ENCODE measurements around the gene DAAM1.

The DAAM1 gene

GRCh38 chr14:59188461-59189090 lies at the start of gene DAAM1:
Gene DAAM1 (plus strand): TSS chr14:59188667. CDS start chr14:59263478, 74,811 bp downstream.
- peak; percentile 97 for DNase-seq

DNA sequence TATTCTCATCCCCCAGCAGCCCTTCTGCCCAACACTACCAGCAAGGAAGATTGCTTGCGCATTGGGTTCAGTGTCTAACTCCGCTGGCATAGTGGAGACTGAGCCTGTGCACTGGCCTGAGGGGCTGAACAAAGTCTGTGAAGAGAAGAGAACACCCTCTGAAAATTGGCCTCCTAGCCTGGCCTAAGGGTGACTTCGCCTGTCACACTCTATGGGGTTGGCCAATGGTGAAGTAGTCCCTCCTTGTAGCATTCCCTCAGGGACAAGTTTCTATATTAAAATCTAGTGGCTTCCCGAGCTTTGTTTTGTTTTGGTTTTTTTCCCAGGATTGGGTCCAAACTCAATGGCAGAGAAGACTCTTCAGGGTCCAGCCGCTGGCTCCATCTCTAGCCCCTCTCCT lies 49.1 kb upstream of the DAAM1 start:
- DNase-seq: no peak

DNA sequence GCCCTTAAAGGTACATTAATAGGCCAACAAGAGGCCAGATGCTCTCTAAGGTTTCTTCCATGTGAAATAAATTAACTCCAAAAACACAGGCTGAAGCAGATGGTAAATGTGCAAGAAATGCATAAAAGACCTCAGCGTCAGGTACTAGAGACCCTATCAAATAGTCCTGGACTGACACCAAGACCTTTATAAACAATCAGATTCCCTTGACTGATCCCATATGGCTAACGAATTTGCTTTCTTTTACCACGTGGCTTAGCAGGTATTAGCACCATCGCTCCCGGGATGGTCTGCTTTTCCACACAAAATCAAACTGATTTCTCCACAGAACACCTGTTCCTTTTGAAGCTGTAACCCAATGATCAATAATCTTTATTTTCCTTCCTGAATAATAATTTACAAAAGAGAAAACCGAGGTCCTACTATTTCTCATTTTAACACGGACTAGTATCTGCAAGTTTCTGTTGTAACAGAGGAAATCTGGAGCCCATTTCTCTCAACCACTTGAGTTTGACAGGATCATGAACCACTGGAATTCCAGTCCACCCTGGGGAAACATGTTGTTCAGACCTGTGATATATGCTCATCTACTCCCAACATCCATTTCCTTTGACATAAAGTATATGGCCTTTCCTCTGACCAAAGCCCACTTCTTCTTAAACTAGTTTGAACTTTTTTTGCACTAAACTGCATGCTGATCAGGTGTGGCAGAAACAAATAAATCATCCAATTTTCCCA lies 48.2 kb upstream of the DAAM1 start:
- DNase-seq: no peak

DNA sequence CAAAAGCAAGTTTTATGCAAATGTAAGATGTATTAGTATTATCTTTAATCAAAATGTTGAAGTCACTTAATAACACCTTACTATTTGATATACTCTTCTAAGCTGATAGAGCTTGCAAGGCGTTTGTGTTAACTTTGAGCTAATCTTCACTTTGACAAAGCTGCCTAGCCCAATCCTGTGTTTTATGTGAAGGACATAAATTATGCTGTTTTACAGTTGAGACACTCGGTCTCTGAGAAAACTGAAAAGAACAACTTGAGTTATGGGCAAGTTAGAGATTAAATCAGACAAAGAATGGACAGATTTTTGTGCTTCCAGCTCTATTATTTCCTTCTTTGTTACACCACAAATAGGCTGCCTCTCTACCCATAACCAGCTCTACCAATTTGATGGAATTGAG lies 42.0 kb upstream of the DAAM1 start:
- DNase-seq: no peak

- no peak for DNase-seq
Measured at GRCh38 chr14:59147007-59147406, 41.5 kb upstream of the DAAM1 start.

DNA sequence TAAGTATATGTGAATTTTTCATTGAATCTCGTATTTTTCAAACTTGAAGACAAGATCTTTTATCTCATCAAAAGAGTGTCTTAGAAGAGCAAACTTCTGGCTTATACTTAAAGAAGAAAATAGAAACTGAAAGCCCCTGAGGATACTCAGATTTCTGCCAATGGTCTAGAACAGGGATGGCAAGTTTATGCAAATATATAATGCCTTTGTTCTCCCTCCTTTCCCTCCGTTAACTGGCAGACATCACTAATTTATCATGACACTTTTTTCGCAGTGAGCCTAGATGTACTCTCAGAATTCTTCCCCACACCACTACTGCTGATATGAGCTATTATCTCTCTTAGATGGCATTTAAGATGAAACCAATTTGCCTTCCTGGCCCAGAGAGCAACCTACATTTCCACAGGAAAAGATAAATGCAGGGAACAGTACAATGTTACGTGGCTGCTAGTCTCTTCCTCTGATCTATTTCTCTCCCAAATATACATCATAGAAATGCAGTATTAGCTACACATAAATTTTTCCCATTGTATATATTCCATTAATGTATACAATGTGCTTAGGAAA lies 40.0 kb upstream of the DAAM1 start:
- no peak for DNase-seq

DNA sequence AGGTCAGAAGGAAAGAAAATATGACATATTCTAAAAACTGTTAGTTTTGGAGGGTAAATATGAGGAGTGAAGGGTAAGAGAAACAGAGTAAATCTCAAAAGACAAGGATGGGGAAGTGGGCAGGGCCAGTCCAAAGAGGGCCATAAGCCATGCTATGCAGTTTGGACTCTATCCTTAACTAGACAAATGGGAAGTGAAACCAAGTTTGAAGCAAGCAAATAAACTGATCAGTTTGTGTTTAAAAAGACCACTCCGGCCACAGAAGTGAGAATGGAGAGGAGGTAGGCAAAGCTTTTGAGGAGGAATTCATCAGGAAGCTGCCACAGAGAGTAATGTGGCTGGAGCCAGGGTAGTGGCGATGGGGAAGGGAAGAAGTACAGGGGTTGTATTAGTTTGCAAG lies 37.5 kb upstream of the DAAM1 start:
- DNase-seq: no peak

- no peak for DNase-seq
Measured at GRCh38 chr14:59154373-59154772, 34.1 kb upstream of the DAAM1 start.

GRCh38 chr14:59155886-59156285 lies 32.6 kb upstream of the DAAM1 start:
- DNase-seq: no peak

DNA sequence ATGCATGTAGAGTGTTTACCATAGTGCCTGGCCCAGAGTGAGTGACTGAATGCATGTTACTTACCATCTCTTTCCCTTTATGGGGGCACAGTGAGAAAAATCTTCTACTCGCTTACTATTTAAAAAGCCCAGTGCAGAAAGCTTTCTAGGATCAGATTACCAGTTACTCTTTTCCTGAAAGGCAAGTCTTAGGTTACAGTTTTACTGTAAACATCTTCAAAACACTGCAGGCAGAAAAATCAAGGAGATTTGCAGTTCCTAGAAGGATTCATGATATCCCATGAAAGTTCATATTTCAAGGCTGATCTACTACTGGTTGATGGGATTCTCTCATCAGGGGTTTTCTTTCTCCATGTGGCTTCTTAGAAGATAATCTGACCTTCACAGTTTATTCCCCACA lies 29.3 kb upstream of the DAAM1 start:
- DNase-seq: peak; percentile 11

GRCh38 chr14:59160506-59160905 lies 28.0 kb upstream of the DAAM1 start:
- DNase-seq: no peak

DNA sequence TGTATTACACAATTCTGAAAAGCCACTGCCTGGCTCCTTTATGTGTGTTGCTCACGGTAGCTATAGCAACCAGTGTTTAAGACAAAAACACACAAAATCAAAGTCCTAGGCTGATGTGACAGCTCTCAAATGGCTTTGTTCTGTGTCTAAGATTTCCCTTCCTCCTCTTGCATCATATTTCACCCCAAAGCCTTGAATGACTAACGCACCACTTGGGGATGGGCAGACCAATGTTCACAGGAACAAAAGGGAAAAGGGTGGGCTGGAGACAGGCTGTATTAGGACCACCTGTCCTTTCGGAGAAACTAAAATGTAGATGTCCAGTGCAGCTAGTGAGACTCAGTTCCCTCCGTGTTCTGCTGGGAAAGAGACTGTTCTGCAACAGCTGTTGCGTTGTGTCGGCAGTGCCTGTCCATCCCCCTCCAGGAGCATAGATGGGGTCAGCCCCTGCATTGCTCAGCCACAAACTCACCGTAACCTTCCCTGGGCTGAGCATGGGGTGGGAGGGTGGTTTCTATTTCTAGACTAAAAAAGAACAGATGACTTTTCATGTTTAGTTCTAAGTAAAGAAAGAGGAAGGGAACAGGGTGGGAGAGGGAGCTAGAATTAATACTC lies 26.8 kb upstream of the DAAM1 start:
- DNase-seq: no peak

DNA sequence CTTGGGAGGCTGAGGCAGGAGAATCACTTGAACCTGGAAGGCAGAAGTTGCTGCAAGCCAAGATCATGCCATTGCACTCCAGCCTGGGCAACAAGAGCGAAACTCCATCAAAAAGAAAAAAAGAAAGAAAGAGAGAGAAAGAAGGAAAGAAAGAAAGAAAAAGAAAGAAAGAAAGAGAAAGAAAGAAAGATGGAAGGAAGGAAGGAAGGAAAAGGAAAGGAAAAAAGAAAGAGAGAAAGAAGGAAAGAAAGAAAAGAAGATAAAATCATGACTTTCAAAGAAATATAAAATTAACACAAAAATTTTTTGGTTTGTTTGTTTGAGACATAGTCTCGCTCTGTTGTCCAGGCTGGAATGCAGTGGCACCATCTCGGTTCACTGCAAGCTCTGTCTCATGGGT lies 22.2 kb upstream of the DAAM1 start:
- DNase-seq: no peak

GRCh38 chr14:59175404-59175803 lies 13.1 kb upstream of the DAAM1 start:
- no peak for DNase-seq

DNA sequence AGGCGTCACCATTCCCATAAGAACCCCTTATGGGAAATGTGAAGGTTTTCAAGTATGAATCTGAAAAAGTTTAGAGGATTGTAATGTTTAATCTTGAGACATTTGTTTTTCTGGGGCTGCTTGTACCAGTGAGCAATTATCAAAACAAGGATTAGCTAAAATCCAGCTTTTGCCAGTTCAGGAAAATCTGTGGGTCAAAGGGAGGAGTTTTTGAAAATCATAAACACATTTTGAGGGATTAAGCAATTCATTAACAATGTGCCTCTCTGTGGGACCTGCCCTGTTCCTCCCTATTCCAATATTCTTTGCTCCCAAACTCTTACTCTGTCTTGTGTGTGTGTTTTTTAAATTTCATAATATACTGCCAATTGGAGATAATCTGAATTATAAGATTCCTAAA lies 11.7 kb upstream of the DAAM1 start:
- DNase-seq: no peak

- DNase-seq: no peak
Measured at GRCh38 chr14:59177262-59177661, 11.2 kb upstream of the DAAM1 start.

DNA sequence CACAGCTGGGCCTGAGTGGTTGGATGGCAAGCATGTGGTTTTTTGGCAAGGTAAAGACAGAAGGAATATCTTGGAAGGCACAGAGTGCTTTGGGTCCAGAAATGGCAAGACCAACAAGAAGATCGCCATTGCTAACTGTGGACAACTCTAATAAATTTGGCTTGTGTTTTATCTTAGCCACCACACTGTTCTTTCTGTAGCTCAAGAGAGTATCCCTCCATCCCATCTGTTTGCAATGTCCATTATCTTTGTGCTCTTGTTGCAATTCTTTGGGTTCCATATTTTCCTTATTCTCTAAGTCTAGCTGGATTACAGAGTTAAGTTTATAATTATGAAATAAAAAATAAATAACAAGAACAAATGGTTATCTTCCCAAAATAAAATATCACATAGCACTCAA lies 6.7 kb upstream of the DAAM1 start:
- no peak for DNase-seq

- DNase-seq: no peak
Measured at GRCh38 chr14:59182641-59183040, 5.8 kb upstream of the DAAM1 start.

GRCh38 chr14:59183150-59183549 lies 5.3 kb upstream of the DAAM1 start:
- no peak for DNase-seq

- DNase-seq: no peak
Measured at GRCh38 chr14:59184396-59184795, 4.1 kb upstream of the DAAM1 start.

DNA sequence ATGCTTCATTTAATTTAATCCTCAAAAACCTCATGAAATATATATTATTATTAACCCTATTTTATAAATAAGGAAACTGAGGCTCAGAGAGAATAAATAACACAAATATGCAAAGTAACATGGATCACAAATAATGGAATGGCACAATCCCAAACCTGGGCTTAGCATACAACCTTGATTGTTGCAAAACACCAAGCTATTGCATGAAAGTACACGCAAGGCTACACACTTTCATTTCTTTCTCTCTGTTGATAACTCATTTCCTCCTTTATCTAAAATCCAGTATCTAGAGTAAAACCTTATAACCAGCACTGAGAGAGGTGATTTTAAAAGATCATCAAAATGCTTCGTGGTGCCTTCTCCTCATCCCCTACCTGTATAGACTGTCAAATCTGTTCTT lies 2.8 kb upstream of the DAAM1 start:
- DNase-seq: no peak

DNA sequence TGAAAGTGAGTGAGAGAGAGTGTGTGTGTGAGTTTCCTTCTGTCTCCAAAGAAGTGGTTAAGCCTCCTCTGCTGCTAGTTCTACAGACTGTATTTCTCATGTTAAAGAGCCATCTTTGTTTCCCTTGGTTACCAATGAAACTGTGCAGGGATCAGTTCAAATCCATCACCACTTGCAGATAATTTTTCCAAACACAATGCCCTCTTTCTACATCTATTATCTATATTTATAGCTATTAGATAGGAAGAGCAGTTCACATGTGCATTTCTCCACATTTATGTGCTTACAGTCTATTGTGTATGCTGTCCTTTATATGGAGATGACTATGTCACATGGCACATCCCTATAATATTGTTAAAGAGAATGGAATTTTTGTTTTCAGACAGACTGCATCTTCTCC lies 2.2 kb upstream of the DAAM1 start:
- DNase-seq: no peak

GRCh38 chr14:59187118-59187517 lies 1.3 kb upstream of the DAAM1 start:
- peak; percentile 31 for DNase-seq

- peak; percentile 75 for DNase-seq
Measured at GRCh38 chr14:59187802-59188460, 536 bp upstream of the DAAM1 start.
